ENCODE results near the gene MRPL32.

The MRPL32 gene

GRCh38 chr7:42967391-42967790 is 35.2 kb downstream of the MRPL32 start:
- no peak for DNase-seq (ENCODE audit: low read depth)

GRCh38 chr7:42972699-42973500 is 40.7 kb downstream of the MRPL32 start:
- DNase-seq (ENCODE audit: low read depth) = no peak

GRCh38 chr7:42976371-42976770 is 44.2 kb downstream of the MRPL32 start:
- no peak for DNase-seq (ENCODE audit: low read depth)

GRCh38 chr7:42978496-42978895 is 46.3 kb downstream of the MRPL32 start:
- DNase-seq (ENCODE audit: low read depth) = no peak

- no peak for DNase-seq (ENCODE audit: low read depth)
Observed at GRCh38 chr7:42980084-42980483, 47.9 kb downstream of the MRPL32 start.

GRCh38 chr7:42980514-42980913 is 48.3 kb downstream of the MRPL32 start:
- no peak for DNase-seq (ENCODE audit: low read depth)

- DNase-seq (ENCODE audit: low read depth) = no peak
Observed at GRCh38 chr7:42981601-42982000, 49.4 kb downstream of the MRPL32 start.

GRCh38 chr7:42982604-42983115 is 50.5 kb downstream of the MRPL32 start:
- no peak for DNase-seq (ENCODE audit: low read depth)

- no peak for DNase-seq (ENCODE audit: low read depth)
Observed at GRCh38 chr7:42984137-42984536, 52.0 kb downstream of the MRPL32 start.

- DNase-seq (ENCODE audit: low read depth) = no peak
Observed at GRCh38 chr7:42986213-42986612, 54.0 kb downstream of the MRPL32 start.

GRCh38 chr7:42986781-42987248 is 54.6 kb downstream of the MRPL32 start:
- no peak for DNase-seq (ENCODE audit: low read depth)

Measured in activated T-helper 1 cell treated with Interleukin-2 at 50 U/mL for 16 hours (primary cell).